A549 (cell line): ENCODE measurements around the gene MCTP2.

Experiments
- CEBPB ChIP-seq, 2 experiments: fragments of >200 bp in 1 of 2; sonication (Bioruptor Twin) in 1 of 2; formaldehyde crosslinking in 1 of 2; IDR thresholded peaks; 2 replicates each; pipeline ENCODE4 v1.6.1; 2012 to 2016
- CTCF ChIP-seq: fragments of >200 bp; sonication (Bioruptor Twin); formaldehyde crosslinking; IDR thresholded peaks from 3 replicates; pipeline ENCODE4 v1.5.1; 2016
- MAFK ChIP-seq: fragments of 450-650 bp; IDR thresholded peaks from 2 replicates; pipeline ENCODE4 v1.6.1; 2014; ENCODE audit not compliant: partially characterized antibody
- RAD21 ChIP-seq, 2 experiments: fragments of >200 bp in 1 of 2; sonication (Bioruptor Twin) in 1 of 2; formaldehyde crosslinking in 1 of 2; IDR thresholded peaks in 1 of 2; conservative IDR thresholded peaks in 1 of 2; 2 replicates in 1 of 2; 3 replicates in 1 of 2; pipeline ENCODE4 v1.6.1; 2012 to 2018; ENCODE audit warnings: inconsistent platforms in 1 of 2
- RCOR1 ChIP-seq: fragments of 150-350 bp; IDR thresholded peaks from 2 replicates; pipeline ENCODE4 v1.6.1; 2014; ENCODE audit warnings: antibody characterized with exemption, low read length, low read depth
- REST ChIP-seq: fragments of 200-600 bp; sonication (generic); IDR thresholded peaks from 2 replicates; pipeline ENCODE4 v1.6.1; 2016; ENCODE audit warnings: antibody characterized with exemption, mild to moderate bottlenecking, moderate library complexity
- USF2 ChIP-seq: fragments of 450-650 bp; IDR thresholded peaks from 2 replicates; pipeline ENCODE4 v1.6.1; 2014; ENCODE audit warnings: antibody characterized with exemption
- ZC3H11A ChIP-seq: fragments of 450-650 bp; IDR thresholded peaks from 2 replicates; pipeline ENCODE4 v1.6.1; 2014; ENCODE audit warnings: antibody characterized with exemption, mild to moderate bottlenecking

GRCh38 chr15:94411846-94412245 is 180.5 kb downstream of the MCTP2 start:
- TF ChIP-seq REST (no peak), CTCF (no peak), RCOR1 (no peak), CEBPB (IDR thresholded peaks at IDR 0.05) (no peak), ZC3H11A (no peak), USF2 (no peak), RAD21 (conservative IDR thresholded peaks at IDR 0.05 in 1 of 2, IDR thresholded peaks at IDR 0.05 in 1 of 2) (no peak), MAFK (no peak)
